ENCODE measurements around the gene CIZ1. TPM values are rescaled to one million over a fixed set of nuclear protein-coding genes. Genes with fewer than 3 reads are reported as not detected.
"Not testable (repeated sequence)": the region's sequence is repeated elsewhere in the genome, so short reads cannot be mapped to it uniquely, and the experiment has no call there.

The CIZ1 gene
- total RNA-seq, 2 donors from 2014 or later: 67.1 to 68.5 TPM

DNA sequence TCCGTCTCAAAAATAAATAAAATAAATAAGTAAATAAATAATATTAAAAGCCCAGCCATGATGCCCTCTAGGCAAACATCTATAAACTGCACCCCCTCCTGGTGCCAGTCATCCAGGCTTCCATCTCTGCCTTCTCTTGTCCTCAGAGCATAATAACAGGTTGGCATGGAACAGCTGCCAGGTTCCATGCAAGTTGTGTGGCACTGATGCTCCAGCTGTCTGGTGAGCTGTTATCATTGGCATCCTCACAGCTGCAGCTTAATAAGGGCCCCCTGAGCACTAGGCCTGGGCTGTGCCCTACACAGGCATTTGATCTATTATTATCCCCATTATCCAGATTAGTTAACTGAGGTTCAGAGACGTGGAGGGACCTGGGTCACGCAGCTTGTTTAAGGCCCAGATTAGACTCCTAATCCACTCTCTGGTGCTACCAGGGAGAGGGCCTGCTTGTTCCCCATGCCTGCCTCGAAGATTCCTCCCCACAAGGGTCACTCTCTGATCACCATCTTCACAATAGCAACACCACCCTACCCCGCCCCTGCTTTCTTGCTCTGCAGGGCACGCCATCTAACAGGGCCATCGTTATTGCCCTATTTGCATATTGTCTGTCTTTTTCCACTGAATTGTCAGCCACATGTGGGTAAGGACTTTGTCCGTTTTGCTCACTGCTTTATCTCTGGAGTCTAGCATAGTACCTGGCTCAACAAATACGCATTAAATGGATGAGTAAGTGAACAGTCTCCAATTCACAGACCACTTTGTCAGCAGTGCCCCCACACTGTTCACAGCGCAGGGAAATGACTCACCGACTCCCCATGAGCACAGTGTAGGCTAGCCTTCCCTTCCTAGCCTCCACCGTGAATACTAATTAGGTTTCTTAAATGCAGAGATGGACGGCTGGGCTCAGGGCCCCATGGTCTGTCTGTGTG, 10.3 kb upstream of the CIZ1 start:
- intact Hi-C loops (cut with DNase I): no loop called here
- no peak for ATAC-seq
- no peak for DNase-seq

DNA sequence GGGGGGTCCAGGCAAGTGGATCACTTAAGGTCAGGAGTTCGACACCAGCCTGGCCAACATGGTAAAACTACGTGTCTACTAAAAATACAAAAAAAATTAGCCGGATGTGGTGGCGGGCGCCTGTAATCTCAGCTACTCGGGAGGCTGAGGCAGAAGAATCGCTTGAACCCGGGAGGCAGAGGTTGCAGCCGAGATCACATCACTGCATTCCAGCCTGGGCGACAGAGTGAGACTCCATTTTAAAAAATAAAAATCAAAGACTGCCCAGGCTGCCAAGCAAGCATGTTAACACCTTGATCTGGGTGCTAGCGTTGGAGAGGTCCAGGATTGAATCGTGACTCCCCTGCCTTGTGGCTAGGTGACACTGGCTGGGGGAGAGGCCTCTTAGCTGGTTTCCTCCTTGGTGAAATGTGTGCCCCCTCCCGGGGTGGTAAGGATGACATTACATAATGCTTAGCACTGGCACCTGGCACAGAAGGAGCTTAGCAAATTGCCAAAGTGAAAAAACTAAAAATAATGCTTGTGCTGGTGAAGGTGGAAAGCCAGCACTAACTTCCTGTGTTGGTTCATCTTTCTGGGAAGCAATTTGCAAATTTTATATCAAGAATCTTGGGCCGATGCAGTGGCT, 2.2 kb upstream of the CIZ1 start:
- intact Hi-C loops (cut with DNase I): no loop called here

DNA sequence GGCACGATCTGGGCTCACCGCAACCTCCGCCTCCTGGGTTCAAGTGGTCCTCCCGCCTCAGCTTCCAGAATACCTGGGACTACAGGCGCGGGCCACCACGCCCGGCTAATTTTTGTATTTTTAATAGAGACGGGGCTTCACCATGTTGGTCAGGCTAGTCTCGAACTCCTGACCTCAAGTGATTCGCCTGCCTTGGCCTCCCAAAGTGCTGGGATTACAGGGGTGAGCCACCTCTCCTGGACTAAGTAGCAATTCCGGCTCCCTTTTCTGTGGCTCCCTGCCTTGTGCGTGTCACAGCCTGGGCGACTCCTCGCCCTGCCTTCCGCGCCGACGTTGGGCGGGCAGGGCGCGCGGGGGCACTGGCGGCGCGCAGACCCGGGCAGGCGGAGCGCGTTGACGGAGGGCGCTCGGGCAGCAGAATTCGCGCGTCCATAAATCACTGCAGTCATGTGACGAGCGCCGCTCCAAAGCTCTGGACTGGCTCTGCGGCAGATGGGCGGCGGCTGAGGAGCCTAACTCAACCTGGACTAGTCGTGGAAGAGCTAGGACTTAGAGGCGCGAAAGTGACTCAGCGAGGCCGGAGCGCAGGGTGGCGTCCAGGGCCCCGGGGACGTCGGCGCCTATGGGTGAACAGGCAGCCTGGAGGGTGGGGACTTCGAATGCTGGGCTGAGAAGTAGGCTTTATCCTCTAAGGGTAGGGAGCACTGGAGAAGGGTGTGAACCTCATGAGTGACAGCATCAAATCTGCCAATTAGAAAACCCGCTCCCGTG, 1.4 kb upstream of the CIZ1 start:
- DNase-seq: peak; percentile 81
- ATAC-seq: peak; percentile 53 to 88
- intact Hi-C loops (cut with DNase I): no loop called here

More for the DNA sequence above, 2.2 kb upstream of the CIZ1 start:
- DNase-seq (no peak), ATAC-seq (no peak)

DNA sequence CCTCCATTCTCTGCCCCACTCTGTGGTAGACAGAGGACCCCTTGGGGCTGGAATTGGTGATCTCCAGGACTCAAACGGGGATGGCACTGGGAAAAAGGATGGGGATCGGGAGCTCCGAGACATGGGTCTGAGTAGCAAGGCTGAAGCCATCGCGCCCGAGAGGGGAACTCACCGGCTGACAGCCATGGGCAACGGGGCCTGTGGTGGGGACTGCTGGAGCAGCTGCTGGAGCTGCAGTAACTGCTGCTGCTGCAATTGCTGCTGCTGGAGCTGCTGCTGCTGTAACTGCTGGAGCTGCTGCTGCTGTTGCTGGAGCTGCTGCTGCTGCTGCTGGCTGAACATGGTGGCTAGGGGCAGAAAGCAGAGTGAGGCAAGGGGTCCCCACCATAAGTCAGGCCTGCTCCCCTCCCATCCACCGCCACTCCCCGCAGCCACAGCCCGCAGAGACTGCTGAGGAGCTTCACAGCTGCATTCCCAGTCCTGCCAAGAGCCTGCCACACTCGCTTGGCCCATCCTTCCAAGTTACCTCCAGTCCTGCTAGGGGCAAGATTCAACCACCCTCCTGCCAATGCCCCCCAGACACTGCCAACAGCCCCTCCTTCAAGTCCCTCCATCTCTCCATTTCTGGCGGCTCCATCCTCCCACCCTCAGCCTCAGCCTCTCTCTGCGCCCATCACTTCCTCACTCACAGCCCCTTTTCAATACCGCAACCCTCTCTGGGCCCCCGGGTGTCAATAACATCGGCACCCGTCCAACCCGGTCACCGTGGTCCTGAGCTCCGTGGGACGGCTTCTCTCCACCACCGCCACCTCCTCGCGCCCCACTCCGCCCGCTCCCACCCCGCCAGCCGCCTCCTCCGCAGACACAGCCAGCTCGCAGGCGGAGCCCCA, 611 bp downstream of the CIZ1 start:
- intact Hi-C loops (cut with DNase I): no loop called here
- no peak for DNase-seq

DNA sequence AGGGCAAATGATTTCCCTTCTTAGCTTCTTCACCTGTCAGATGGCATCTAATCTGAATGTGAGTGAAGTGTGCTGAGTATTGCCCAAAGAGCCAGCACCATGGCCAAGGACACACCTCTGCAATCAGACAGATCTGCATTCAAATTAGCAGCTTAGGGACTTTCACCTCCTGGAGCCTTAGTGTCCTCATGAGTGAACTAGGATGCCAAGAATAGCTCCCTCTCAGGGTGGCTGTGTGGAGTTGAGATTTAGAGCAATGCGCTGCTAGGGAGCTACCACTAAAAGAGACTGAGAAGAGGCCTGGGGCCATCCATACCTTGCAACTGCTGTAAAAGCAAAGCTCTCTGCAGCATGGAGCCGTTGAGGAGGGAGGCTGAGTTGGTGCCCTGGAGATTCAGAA, 1.4 kb downstream of the CIZ1 start:
- DNase-seq (no peak), ATAC-seq (no peak)
- intact Hi-C loops (cut with DNase I): no loop called here

More for the DNA sequence above, 611 bp downstream of the CIZ1 start:
- ATAC-seq: peak in 1 of 2 donors; percentile 39

DNA sequence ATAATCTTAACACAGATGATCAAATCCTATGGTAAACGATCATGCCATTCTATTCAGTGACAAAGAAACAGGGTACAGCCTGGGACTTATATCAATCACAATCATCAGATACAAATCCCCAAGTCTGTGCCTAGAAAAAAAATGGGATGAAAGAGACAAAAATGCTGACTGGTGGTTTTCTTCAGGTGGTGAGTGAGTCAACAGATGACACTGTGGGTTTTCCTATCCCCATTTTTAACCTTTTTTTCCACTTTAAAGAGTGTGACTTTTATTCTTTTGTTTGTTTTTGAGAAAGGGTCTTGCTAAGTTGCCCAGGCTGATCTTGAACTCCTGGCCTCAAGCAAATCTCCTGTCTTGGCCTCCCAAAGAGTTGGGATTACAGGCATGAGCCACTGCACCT, 3.2 kb downstream of the CIZ1 start:
- no peak for DNase-seq
- no peak for ATAC-seq
- intact Hi-C loops (cut with DNase I): no loop called here

DNA sequence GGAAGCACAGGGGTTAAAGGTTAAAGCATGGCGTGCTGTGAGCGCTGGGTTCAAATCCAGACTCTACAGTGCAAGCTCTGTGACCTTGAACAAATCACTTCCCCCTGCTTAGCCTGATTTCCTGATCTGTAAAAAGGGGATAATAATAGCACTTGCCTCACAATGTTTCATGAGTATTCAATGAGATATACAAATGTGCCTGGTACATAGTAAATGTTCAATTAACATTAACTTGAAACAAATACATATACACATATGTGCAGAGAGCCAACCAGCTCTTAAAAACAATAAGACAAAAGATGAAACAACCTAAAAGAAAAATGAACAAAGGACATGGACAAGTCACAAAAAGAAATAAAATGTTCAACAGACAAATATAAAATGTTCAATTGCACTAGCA, 4.0 kb downstream of the CIZ1 start:
- ATAC-seq (no peak), DNase-seq (no peak)
- intact Hi-C loops (cut with DNase I): no loop called here

DNA sequence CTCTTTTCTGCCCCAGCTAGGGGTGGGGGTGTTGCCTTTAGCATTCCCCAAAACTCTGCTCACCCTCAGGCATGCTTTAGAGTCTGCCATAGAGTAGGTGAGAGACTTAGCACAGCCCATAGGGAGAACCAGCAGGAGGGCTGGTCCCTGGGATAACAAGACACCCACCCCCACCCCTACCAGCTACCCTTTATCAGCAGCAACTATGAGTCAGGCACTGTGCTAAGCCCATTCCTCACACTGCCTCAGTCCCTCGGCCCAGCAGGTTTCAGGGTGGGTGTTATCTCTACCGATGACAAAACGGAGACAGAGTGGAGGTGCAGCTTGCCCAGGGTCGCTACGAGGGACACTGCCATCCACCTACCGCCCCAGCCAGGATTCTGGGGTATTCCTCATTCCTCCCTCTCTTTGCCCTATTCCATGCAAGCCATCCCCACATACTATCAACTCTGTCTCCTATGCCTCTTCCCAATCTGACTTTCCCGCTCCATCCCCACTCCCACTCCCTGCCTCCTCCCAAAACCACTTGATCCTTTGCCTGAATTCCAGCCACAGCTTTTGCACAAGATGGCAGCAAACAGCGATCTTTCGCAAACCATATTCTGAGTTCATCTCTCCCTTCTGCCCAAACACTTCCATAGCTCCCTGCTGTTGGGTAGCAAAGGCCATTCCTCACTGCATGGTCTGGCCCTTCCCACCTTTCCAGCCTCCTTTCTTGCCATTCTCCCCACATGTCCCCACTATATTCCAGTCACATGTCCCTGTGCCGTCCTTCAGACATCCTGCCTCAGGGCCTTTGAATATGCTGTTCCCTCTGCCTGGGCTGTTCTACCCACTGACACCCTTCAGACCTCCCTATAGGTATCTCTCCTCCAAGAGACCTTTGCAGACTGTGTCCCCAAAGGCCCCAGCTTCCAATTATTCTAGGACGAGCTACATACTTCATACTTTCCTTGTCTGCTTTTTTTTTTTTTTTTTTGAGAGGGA, 5.1 kb downstream of the CIZ1 start:
- ATAC-seq: no peak
- DNase-seq: no peak
- intact Hi-C loops (cut with DNase I): no loop called here

DNA sequence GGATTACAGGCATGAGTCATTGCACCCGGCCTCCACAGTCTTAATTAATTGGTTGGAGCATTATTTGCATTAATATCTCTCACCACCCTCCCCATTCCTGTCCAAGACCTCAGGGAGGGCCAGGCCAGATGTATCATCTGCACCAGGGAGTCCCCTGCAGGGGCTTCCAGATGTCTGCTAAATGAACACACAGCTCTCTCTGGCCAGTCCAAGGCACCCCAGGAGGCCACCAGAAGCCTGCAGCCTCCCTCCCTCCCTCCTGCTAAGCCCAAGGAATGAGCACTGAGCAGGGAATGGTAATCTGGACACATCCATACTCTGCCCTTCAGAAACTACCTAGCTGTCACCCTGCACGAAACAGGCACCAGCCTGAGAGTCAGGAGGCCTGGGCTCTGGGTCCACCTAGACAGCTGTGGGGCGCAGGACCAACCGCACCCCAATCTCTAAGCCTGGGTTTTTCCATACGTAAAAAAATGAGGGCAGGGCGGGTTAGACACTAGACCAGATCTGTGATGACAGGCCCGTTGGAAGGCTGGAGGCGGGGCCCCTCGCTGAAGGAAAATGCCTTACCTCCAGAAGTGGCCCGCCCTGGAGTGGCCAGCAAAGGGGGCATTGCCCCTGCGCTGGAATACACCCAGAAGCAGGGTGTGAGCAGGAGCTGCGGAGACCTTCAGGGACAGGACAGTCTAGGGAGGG, 8.3 kb downstream of the CIZ1 start:
- no peak for DNase-seq
- intact Hi-C loops (cut with DNase I): no loop called here
- no peak for ATAC-seq

DNA sequence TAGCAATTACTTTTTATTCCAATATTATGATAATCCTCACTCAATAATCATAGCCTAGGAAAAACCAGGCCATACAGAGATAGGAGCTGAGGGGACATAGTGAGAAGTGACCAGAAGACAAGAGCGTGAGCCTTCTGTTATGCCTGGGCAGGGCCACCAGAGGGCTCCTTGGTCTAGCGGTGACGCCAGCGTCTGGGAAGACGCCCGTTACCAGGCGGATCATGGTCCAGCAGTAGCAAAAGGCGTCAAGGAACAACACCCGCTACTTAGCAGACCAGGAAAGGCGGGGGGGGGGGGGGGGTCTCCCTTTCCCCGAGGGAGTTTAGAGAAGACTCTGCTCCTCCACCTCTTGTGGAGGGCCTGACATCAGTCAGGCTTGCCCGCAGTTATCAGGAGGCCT, 9.9 kb downstream of the CIZ1 start:
- ATAC-seq; intact Hi-C loops (cut with DNase I): not testable (repeated sequence)
- peak; percentile 70 for DNase-seq

DNA sequence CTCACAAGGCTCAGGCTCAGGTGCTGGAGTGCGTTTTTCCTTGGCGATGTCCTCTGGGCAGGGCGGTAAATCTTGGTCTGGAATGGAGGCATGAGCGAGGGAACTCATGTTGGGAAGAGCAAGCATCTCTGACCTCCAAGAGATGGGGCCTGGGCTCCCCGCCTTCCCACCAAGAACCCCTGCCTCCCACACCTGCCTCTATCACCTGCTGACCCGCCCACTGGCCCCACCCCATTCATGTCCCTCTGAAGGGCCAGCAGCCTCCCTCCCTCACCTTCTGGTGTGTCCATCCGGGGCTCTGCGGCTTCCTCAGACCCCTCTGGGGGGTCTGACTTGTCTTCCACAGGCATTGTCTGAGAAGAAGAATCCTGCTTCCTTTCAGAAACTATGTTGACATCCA, 10.9 kb downstream of the CIZ1 start:
- ATAC-seq (no peak), DNase-seq (no peak)
- intact Hi-C loops (cut with DNase I): no loop called here

DNA sequence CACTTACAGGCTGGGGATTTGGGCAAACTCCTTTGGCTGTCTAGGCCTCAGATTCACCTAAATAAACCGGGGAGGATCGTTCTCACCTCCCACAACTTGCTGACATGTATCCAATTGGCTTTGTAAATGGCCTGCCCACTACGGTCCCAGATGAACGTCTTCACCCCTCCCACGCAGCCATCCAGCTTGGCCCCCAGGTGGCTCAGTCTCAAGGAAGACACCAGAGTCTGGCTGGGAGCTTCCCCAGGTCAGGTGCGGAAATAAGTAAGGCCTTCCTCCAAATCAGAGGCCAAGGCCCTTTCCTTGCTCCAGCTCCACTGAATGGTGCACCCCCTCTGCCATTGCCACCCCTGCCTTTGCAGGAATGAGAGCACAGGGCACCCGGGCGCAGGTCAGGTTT, 11.4 kb downstream of the CIZ1 start:
- ATAC-seq (no peak), DNase-seq (no peak)
- intact Hi-C loops (cut with DNase I): no loop called here

DNA sequence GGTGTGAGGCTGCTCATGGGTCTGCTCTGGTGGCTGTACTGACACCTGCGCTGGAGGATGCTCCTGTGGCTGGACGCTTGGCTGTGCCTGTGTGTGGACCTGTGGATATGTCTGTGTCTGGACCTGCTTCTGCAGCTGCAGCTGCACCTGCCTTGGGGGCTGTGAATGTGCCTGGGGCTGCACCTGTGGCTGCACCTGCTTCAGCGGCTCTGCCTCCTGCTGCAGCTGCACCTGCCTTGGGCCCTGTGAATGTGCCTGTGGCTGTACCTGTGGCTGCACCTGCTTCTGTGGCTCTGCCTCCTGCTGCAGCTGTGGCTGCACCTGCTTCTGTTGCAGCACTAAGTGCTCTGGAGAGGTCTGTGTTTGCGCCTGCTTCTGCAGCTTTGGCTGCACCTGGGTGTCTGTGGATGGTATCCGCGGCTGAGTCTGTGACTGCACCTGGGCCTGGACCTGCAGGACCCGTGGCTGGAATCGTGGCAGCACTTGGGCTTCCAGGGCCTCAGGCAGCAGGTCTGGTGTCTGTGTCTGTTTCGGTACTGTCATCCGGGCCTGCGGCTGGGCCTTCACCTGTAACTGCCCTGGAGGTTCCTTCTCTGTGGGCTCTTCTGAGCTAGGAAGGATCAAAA, 12.5 kb downstream of the CIZ1 start:
- no peak for ATAC-seq
- DNase-seq: no peak
- intact Hi-C loops (cut with DNase I): no loop called here

DNA sequence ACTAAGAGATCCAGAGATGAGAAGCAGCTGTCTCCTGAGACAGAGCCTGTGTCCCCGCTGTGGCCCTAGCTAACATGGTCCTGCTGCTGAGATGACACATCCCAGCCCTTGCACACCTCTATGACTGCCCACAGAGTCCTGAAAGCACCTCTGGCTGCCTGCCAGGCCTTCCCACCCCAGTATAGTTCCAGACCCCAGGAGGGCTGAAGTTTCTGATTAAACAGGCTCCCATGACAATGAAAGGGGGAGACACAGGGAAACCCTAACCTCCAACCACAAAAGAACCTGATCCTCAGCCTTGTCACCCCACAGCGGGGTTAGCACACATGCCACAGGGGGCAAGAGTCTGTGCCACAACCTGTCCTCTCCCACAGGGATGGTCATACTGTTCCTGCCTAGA, 15.6 kb downstream of the CIZ1 start:
- ATAC-seq (no peak), DNase-seq (no peak)
- intact Hi-C loops (cut with DNase I): no loop called here

DNA sequence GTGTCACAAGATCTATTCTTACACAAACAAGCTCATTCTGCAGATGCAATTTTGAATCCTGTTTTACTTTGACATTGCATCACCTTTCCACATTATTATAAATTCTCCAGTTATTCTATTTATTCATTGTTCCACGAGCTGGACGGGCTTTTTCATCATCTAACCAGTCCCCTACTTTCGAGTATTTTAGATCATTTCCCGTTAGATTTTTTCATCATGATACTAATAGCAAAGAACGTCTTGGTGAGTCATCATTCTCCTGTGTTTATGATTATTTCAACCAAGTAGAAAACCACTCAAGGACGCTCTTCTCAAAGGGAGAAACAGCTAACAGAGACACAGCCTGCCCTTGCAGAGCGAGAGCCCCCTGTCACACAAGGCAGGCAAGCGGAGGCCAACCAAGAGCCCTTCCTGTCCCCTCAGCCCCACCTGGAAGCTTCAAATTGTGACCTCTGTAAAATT, 16.2 kb downstream of the CIZ1 start:
- ATAC-seq (no peak), DNase-seq (no peak)
- intact Hi-C loops (cut with DNase I): no loop called here

DNA sequence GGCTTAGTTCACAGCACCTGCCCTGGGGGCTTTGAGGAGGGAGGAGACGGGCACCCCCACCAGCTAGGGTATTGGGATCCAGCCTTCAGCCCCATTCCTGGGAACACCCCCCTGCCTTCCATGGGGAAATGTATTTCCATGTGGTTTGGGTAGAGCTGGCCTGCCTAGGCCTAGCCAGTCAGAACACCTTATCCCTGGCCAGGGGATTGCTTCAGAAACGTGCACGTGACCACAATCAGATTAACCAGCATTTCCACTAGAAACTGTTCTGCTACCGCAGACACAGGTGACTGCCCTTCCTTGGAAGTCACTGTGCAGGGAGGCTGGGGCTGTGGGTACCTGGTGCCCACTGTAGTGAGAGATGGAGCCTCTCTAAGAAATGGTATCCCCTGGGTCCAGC, 17.3 kb downstream of the CIZ1 start:
- no peak for ATAC-seq
- intact Hi-C loops (cut with DNase I): no loop called here
- no peak for DNase-seq

DNA sequence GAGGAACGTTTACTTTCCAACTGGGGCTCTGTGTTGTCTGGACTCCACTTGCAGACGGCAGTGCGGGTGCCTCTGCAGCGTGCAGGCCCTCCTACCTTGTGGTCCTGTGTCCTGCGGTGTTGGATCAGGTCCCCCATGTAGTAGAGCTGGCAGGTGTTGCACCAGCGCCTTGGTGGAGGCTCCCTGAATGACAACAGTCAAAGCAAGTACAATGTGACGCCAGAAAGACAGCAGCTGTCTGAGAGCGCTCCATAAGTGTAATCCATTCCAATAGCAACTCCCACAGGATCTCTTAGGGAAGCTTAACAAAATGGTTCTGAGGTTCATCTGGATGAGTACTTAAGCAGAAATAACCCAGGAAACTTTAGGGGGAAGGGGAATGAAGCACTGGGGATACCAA, 21.4 kb downstream of the CIZ1 start:
- no peak for ATAC-seq
- no peak for DNase-seq
- intact Hi-C loops (cut with DNase I): no loop called here
